Erythroblast (primary cell): Measurements from ENCODE around the gene ZNF319.

ENCODE experiments used
- GATA1 ChIP-seq: IDR thresholded peaks from 2 replicates; pipeline ENCODE4 v1.6.1; 2011; ENCODE audit warnings: low read depth, mild to moderate bottlenecking, control low read depth, low read length, moderate library complexity
- POLR2A ChIP-seq: IDR thresholded peaks from 2 replicates; pipeline ENCODE4 v1.6.1; 2011; ENCODE audit warnings: mild to moderate bottlenecking, low read length

GRCh38 chr16:58019866-58020538 is 19.5 kb upstream of the ZNF319 start:
- TF ChIP-seq POLR2A = no peak
- TF ChIP-seq GATA1 = no peak
